Left renal pelvis (tissue), 4 donors: ENCODE results near the gene SNX19. TPM values are rescaled to one million over a fixed set of nuclear protein-coding genes. Genes with fewer than 3 reads are reported as not detected.

Experiments used
- DNase-seq, 4 donors: peaks; one replicate each; pipeline ENCODE4 v3.0.0-alpha.2; 2013; ENCODE audit warnings: low read depth in 4 of 4, low spot score in 3 of 4
- polyA plus RNA-seq, 4 donors: library from polyadenylated mRNA; unstranded; fragments of 120-200 nt; gene quantifications; one replicate each; pipeline ENCODE4 v1.2.1, GENCODE V29; 2013; ENCODE audit not compliant: insufficient read length in 4 of 4

SNX19 gene
- polyA plus RNA-seq, 4 donors: 45.7 to 56.1 (median 51.9) TPM

DNA sequence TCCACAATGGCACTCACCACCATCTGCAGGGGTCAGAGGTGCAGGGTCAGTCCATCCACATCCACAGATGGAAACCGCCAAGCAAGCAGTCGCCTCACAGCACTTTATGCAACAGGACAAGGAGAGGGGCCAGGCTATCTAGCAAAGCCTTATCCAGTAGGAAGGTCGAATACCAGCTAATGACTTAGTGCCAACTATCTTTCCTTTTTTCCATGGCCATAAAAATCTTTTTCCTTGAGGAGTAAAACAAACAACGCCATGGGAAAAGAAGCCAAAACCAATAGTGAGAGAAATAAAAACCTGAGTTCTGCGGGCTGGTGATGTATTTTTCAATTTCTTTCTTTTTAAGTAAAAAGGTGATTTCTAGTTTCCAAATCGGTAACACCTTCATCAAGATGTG, 8.2 kb downstream of the SNX19 start:
- DNase-seq: no peak

DNA sequence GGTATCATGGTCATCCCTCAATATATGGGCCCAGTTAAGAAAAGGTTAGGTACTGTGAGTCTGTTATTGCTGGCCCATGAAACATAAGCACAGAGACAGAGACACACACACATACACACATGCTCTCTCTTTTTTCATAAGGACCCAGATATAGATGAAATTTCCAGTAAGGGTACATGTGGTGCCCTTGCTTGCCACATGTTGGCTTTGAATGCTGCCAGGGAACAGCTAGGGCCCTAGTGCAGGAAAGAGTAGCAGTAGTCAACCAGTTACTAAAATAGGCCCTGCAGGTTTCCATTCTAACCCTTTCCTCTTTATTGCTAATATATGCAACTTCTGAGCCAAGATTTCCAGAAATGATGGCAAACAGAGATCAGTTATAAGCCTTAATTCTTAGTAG, 9.1 kb downstream of the SNX19 start:
- no peak for DNase-seq

- DNase-seq: no peak
Measured at GRCh38 chr11:130906616-130907015, 9.7 kb downstream of the SNX19 start.

- no peak for DNase-seq
Measured at GRCh38 chr11:130905512-130905911, 10.8 kb downstream of the SNX19 start.

GRCh38 chr11:130904380-130904779, 11.9 kb downstream of the SNX19 start:
- DNase-seq: no peak

- no peak for DNase-seq
Measured at GRCh38 chr11:130902380-130902779, 13.9 kb downstream of the SNX19 start.

DNA sequence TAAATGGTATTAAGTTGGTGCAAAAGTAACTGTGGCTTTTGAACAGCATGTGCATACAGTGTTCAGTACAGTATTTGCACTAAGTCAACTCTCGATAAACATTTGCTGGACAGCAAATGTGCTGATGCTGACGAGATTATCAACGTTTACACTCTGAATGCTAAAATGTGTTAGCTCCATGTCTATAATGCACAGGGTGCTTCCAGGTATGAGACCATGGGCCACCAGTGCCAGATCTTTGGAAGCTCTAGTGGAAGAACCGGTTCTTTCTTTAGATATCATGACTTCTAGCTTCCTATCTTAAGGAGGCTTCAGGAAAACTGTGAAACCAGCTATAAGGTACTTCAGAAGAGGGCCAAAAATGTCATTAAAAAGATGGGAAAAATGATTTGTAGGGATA, 17.2 kb downstream of the SNX19 start:
- no peak for DNase-seq

GRCh38 chr11:130897262-130898182, 18.8 kb downstream of the SNX19 start:
- peak; percentile 56 to 69 (median 64) for DNase-seq

- DNase-seq: peak in 3 of 4 donors; percentile 33 to 59 (median 52)
Measured at GRCh38 chr11:130894322-130895025, 21.8 kb downstream of the SNX19 start.

DNA sequence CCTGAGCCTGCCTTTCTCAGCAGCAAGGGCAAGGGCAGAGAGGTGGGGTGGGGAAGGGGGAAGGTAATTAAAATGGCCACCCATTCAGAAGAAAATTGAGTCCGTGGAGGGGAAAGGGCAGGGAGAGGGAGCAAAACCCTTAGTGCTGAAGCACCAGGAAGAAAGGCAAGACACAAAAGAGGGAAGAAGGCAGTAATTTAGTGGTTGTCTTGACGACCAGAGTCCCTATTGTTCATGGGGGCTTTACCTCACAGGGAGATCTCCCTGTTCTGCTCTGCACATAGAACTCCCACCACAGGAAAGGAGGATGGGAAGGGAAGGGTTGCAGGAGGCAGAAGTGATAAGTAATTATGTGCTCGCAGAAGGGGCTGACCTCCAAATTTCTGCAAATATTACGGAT, 23.4 kb downstream of the SNX19 start:
- no peak for DNase-seq

DNA sequence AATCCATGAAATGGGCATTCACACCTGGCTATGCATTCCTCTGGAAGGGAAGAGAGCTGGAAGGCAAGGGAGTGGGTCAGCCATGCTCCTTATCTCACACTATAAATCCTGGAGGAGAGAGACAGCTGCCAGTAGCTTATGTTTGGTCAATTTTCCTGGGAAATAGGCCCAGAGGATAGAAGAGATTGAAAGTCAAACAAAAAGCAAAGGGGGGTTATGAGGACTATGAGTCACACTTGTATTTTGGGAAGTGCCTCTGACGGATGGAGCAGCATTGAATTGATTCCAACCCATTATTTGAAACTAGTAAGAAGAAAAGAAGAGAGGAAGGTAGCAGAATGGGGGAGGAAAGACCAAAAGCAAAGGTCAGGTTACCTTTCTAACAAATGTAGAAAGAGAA, 25.0 kb downstream of the SNX19 start:
- DNase-seq: no peak

GRCh38 chr11:130890039-130890745, 26.1 kb downstream of the SNX19 start:
- DNase-seq: no peak

DNA sequence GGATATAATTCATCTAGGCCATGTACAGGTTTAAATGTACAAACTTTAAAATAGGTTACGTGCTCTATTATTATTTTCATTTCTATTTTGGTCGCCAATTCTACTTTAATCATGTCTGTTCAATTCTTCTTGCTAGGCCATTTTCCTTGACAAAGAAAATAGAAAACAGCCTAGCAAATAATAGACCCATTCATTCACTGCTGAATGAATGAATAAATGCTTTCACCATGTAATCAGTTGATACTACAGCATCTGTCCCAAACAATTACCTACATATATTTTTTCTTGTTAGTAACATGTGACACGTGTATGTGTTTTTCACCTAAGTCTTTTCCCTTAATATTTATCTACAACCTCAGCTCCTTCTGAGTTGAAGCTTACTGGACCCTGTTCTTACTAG, 27.5 kb downstream of the SNX19 start:
- no peak for DNase-seq

DNA sequence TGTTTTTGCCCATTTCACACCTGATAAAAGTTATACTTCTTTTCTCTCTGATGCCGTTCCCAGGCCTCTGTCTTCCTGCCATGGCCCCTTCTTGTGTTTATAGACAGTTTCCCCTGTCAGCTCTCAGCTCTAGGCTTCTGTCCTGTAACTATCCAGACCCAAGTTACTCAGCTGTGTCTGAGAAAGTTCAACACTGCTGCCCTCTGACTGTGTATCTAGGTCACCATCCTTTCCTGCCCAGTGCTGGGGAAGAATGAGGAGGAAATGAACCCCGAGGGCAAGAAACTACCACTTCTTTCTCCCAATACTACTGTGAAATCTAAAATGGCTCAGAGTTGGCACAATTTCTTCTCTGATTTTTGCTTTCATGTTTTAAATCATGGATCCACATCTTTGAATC, 29.6 kb downstream of the SNX19 start:
- DNase-seq: no peak

DNA sequence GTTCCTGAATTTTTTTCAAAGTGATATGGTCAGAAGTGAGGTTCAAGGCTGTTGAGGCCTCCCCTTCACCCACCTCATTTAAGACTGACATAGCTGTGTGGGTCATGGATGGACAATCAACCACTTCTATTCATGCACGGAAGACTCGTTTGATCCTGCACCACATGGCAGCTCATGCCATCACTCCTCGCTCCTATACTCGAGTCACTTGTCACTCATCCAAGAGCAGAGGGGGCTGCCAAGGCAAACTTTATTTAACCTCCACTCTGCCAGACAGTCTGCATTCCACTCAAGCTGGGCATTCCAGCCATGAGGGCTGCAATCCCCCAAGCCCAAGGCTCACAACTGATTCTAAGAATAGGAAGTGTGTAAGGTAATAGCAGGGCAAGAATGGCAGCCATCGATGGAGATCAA, 34.1 kb downstream of the SNX19 start:
- DNase-seq: no peak

GRCh38 chr11:130881475-130882137, 34.7 kb downstream of the SNX19 start:
- no peak for DNase-seq

DNA sequence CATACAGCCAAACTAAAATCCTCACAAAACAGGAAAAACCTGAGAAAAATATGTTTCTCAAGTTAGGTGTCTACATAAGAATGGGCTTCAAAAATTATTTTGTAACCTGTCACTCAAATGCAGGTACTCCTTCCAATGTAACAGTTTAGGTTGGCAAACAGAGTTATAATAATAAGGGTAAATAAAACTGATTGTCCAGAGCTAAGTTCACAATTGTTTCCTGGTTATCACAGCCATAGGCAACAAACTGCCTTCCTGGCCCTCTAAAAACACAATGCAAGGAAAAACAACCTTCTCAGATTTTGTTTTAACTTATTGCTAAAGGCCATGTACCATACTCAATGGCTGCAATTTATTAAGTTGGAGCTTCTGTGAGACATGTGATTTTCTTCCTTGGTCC, 36.4 kb downstream of the SNX19 start:
- no peak for DNase-seq

DNA sequence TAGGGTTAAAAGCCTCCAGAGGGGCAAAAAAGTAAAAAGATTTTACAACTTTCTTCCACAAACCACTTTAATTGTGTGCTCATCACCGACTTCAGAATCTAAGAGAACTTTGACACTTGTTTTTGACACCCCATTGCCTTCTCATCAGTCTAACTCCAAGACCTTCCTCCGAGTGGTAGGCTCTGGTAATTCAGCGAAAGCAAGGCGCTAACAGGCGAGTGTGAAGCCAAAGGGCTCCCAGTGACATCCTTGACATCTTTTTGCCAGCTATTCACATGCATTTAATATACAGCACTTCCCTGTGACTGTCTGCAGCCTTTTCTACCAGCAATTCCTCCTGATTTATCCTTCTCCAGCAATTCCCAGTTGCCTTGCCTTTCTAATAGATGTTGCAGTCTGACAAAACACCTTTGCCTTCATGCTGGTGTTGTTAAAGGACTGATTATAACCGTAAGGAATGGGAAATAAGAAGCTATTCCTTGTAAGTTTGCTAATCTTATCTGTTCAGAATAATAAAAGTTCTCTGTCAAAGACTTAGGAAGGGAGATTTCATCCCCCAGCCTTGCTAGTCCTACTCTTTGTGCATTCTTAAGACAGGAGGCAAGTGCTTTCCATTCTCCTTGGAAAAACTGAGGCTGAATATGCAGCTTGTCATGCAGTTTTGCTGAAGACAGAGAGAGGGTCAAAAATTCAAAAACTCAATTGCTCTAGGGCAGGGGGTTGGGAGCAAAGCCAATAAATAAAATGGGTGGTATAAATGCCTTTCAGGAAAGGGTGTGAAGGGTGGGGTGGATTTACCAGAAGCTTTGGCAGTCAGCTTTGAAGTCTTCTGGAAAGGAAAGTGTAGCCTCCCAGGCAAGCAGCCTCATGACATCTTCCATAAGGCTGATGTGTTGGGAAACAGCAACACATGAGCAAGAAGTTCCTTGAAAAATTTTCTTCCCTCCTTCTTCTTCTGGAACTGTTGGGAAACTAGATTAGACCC, 39.1 kb downstream of the SNX19 start:
- no peak for DNase-seq

GRCh38 chr11:130876100-130876499, 40.2 kb downstream of the SNX19 start:
- DNase-seq: no peak
